ENCODE results near the gene SLC25A40.
"Not testable (repeated sequence)": the region's sequence is repeated elsewhere in the genome, so short reads cannot be mapped to it uniquely, and the experiment has no call there.

The SLC25A40 gene

GRCh38 chr7:87876040-87876868 lies at the start of gene SLC25A40, which contains the start of gene DBF4:
Gene SLC25A40, minus strand, starts transcription at chr7:87876360. Its CDS starts 17,633 bp downstream, at chr7:87858727.
Gene DBF4, plus strand, starts transcription at chr7:87876493. Its CDS starts 240 bp downstream, at chr7:87876733.
- peak; percentile 86 for FAIRE-seq

GRCh38 chr7:87922759-87923395 lies 46.7 kb upstream of the SLC25A40 start:
- not testable (repeated sequence) for FAIRE-seq

- no peak for FAIRE-seq
These were observed 44.4 kb upstream of the SLC25A40 start for GRCh38 chr7:87920578-87920977.

GRCh38 chr7:87919875-87920274 lies 43.7 kb upstream of the SLC25A40 start:
- FAIRE-seq = no peak

GRCh38 chr7:87918740-87919139 lies 42.6 kb upstream of the SLC25A40 start:
- FAIRE-seq = no peak

GRCh38 chr7:87912121-87912520 lies 36.0 kb upstream of the SLC25A40 start:
- FAIRE-seq = no peak

- not testable (repeated sequence) for FAIRE-seq
These were observed 32.7 kb upstream of the SLC25A40 start for GRCh38 chr7:87908814-87909213.

- not testable (repeated sequence) for FAIRE-seq
These were observed 31.2 kb upstream of the SLC25A40 start for GRCh38 chr7:87907136-87907906.

- no peak for FAIRE-seq
These were observed 23.1 kb upstream of the SLC25A40 start for GRCh38 chr7:87899255-87899654.

- no peak for FAIRE-seq
These were observed 19.2 kb upstream of the SLC25A40 start for GRCh38 chr7:87895363-87895762.

GRCh38 chr7:87886875-87887274 lies 10.7 kb upstream of the SLC25A40 start:
- peak; percentile 97 for FAIRE-seq

GRCh38 chr7:87885018-87885417 lies 8.9 kb upstream of the SLC25A40 start:
- FAIRE-seq = no peak

GRCh38 chr7:87882151-87882937 lies 6.2 kb upstream of the SLC25A40 start:
- no peak for FAIRE-seq

GRCh38 chr7:87878208-87878735 lies 2.1 kb upstream of the SLC25A40 start:
- FAIRE-seq = no peak

- FAIRE-seq = no peak
These were observed 1.3 kb upstream of the SLC25A40 start for GRCh38 chr7:87877366-87878040.

- FAIRE-seq = no peak
These were observed 692 bp upstream of the SLC25A40 start for GRCh38 chr7:87876869-87877234.

GRCh38 chr7:87875151-87876039 lies 765 bp downstream of the SLC25A40 start:
- FAIRE-seq = no peak

GRCh38 chr7:87874066-87874465 lies 2.1 kb downstream of the SLC25A40 start:
- FAIRE-seq = no peak

GRCh38 chr7:87873328-87873727 lies 2.8 kb downstream of the SLC25A40 start:
- FAIRE-seq = not testable (repeated sequence)

GRCh38 chr7:87872346-87872745 lies 3.8 kb downstream of the SLC25A40 start:
- FAIRE-seq = no peak

- no peak for FAIRE-seq
These were observed 5.7 kb downstream of the SLC25A40 start for GRCh38 chr7:87870471-87870870.
